HEK293 (cell line): ENCODE measurements around the gene SIK3.

Experiments
- HOXD13 ChIP-seq: sonication (generic); formaldehyde crosslinking; IDR thresholded peaks from 2 replicates; pipeline ENCODE4 v1.8.0; 2022; ENCODE audit warnings: missing genetic modification reagents, borderline replicate concordance
- ZBTB49 ChIP-seq: fragments of 450-650 bp; formaldehyde crosslinking; IDR thresholded peaks from 2 replicates; pipeline ENCODE4 v1.5.1; 2016; ENCODE audit warnings: missing biosample characterization, missing genetic modification characterization, low read depth
- ZNF433 ChIP-seq: fragments of 450-650 bp; formaldehyde crosslinking; IDR thresholded peaks from 2 replicates; pipeline ENCODE4 v1.5.1; 2016; ENCODE audit warnings: missing biosample characterization, missing genetic modification characterization, low read depth
- ZNF660 ChIP-seq: fragments of 450-650 bp; IDR thresholded peaks from 2 replicates; pipeline ENCODE4 v1.5.1; 2018; ENCODE audit warnings: missing biosample characterization, mild to moderate bottlenecking, missing genetic modification characterization
- TF ChIP-seq, protein P1 (sequence below): fragments of 450-650 bp; formaldehyde crosslinking; IDR thresholded peaks from 2 replicates; pipeline ENCODE4 v1.5.1; 2016; ENCODE audit warnings: missing biosample characterization, missing genetic modification characterization

- TF ChIP-seq ZNF433 (no peak), ZNF660 (tag by site-specific recombination) (no peak), HOXD13 (CRISPR knock-in tag) (no peak), ZBTB49 (tag by site-specific recombination) (no peak)
- TF ChIP-seq, protein P1, sequence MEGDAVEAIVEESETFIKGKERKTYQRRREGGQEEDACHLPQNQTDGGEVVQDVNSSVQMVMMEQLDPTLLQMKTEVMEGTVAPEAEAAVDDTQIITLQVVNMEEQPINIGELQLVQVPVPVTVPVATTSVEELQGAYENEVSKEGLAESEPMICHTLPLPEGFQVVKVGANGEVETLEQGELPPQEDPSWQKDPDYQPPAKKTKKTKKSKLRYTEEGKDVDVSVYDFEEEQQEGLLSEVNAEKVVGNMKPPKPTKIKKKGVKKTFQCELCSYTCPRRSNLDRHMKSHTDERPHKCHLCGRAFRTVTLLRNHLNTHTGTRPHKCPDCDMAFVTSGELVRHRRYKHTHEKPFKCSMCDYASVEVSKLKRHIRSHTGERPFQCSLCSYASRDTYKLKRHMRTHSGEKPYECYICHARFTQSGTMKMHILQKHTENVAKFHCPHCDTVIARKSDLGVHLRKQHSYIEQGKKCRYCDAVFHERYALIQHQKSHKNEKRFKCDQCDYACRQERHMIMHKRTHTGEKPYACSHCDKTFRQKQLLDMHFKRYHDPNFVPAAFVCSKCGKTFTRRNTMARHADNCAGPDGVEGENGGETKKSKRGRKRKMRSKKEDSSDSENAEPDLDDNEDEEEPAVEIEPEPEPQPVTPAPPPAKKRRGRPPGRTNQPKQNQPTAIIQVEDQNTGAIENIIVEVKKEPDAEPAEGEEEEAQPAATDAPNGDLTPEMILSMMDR (tag by site-specific recombination): no peak
Measured at GRCh38 chr11:116831790-116832349, 266.4 kb downstream of the SIK3 start.
